GM19025 (cell line): ENCODE results near the gene AAR2.

Source experiments
- ATAC-seq: cut with Tn5 transposase; IDR thresholded peaks from one replicate; pipeline ENCODE4 v1.9.1; 2021; ENCODE audit warnings: mild to moderate bottlenecking, low read depth, moderate library complexity; ENCODE audit not compliant: unreplicated experiment

The AAR2 gene

DNA sequence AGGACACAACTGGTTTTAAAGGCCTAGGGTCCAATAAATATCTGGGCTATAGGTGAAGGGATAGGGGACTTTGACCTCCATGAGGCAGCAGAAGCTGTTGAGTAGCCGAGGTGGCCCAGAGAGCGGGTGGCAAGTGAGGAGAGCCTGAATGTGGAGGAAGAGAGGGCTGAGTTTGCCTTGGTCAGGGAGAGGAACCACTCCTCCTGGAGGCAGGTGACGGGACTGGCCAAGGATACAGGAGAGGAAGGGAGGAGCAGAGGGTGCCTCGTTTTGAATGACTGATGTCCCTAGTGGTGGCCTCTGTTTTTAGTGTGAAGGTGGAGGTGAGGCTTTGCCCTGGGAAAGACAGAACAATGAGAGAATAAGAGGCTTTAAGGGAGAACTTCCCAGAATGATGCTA is 19.1 kb upstream of the AAR2 start:
- ATAC-seq: no peak

DNA sequence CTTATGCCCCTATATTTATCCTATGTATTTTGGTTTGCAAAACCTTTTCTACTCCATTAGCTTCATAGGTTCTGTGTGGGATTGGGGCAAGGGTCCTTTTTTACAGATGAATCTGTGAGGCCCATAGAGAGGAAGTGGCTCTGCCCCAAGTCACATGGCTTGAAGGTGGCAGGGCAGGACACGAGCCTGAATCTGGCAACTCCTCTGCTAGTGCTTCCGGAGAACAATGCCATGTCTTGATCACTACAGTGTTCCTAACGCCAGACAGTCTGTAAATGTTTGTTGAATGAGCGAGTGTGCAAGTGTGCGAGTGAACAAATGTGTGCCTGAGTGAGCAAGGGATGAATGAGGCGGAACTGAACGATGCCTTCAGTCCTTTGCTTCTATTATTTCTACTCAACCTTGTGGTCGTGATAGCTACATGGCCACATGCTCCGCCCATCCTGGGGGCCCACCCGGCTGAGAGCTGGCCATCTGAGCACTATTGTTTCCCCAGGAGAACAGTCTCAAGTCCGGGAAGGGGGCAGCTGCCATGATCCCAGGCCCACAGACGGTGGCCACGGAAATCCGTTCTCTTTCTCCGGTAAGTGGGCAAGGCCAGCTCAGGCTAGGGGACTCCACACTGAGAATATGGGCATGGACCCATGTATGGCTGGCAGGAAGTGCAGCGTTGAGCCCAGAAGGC is 17.8 kb upstream of the AAR2 start:
- ATAC-seq: no peak

DNA sequence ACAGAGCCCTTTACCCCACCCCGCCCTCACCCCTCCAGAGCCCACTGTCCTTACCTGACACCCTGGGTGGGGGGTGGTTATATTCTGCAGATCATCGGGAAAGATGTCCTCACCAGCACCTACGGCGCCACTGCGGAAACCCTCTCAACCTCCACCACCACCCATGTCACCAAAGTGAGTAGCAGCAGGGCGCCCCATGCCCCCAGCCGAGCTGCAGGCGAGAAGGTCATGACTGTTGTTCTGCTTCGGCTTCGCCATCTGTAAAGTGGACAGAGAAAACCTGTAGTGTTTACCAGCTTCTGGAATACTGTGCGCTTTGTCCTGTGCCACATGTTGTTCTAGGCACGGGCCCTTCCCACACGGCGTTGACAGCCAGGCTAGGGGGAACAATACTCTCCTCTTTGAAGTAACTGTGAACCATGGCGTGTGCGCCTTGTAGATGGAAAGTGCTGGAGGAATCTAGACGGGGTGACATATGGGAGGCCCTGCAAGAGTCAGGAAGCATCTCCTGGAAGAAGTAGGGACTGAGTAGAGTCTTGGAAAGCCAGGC is 16.5 kb upstream of the AAR2 start:
- ATAC-seq: no peak

DNA sequence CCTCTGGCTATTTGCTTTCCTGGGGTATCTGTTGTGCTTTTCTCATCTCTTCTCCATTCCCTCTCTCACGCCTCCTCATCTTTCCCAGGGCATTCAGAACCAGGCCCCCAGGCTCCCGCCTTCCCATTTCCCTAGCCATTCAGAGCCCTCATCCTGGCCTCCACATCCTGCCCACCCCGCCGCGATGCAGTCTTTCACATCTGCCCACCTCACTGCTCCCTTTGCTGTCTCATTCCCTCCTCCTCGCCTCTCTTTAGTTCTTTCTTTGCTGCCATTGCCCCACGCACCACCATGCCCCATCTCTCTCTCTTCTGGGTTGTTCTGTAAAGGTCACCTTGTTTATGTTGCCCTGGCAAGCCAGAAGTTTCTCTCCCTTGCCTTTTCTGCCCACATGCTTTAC is 10.6 kb upstream of the AAR2 start:
- no peak for ATAC-seq

DNA sequence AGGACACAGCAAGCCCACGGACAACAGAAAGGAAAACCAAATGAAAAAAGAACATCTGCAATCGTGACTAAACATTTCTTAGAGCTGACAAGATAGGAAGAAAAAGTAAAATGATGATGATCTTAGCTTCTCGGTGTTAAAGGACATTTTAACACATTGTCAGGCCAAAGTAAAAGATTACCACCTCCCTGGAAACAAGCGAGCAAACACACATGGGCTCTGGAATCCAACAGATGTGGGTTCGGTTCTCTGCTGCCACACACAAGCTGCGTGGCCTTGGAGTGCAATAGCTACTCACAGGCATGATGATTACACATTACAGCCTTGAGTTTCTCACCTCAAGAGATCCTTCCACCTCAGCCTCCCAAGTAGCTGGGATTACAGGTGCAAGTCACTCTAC is 7.5 kb upstream of the AAR2 start:
- no peak for ATAC-seq

DNA sequence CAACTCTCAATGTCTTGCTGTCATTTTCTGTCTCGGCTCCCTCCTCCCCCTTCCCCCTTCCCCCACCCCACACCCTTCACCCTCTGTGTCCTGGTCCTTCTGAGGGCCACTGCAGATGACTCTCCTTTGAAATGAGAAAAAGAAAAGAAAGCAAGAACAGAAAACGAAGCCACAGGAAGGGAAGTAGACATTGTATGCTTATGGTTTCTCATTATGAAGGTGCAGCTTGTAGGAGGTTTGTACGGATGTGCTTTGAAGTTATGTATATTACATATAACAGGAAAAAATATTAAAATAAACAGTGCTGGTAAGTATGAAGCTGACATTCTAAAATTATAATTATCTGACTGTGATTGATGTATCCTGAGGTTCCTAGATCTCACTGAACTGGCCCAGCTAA is 6.3 kb upstream of the AAR2 start:
- ATAC-seq: no peak

DNA sequence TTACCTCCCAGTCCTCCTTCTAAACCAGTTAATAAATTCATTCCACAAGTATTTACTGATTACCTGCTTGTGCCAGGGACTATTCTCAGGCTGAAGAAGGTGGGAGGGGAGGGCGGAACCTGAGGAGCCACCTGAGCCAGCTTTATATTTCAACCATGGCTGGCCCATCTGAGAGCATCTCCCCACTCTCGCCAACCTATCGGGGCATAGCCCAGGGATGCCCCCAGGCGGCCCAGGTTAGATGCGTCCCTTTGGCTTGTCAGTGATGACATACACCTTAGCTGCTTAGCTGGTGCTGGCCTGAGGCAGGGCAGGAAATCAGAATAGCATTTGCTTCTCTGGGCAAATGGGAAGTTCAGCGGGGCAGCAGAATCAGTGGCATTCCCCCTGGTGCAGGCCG is 4.9 kb upstream of the AAR2 start:
- ATAC-seq: no peak

DNA sequence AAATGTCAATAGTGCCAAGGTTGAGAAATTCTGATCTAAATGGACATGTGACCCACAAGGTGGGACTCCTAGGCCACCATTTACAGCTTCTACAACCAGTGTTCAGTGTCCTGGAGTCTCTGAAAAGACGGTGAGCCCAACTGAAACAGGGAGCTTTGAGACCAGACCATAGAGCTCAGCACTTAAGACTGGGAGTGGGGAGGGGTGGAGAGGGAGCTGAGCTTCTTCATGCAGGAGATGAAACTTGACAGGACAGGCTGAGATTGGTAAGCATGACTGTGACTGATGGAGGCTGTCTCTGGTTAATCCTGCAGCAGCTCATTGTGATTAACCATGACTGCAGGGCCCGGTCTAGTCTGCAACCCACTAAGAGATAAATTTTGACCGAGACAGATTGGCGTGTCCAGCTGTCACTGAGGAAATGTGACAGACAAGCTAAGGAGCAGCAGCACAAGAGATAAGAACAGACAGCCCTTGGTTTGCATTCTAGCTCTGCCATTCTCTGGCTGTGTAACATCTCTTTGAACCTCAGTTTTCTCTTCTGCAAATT is 1.4 kb upstream of the AAR2 start:
- no peak for ATAC-seq

DNA sequence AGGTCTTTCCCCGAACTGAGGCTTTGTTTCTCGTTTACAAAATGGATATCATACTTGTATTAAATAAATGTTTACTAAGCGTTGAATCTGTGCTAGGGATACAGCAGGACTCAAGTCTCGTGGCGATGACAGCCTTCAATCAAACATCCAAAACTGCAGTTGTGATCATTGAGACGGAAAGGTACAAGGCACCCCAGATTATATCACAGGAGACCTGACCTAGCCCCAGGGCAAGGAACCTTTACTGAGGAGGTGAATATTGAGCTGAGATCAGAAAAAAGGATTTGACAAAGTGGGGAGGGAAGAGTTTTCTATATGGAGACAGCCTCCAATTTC is 476 bp downstream of the AAR2 start:
- ATAC-seq: no peak

DNA sequence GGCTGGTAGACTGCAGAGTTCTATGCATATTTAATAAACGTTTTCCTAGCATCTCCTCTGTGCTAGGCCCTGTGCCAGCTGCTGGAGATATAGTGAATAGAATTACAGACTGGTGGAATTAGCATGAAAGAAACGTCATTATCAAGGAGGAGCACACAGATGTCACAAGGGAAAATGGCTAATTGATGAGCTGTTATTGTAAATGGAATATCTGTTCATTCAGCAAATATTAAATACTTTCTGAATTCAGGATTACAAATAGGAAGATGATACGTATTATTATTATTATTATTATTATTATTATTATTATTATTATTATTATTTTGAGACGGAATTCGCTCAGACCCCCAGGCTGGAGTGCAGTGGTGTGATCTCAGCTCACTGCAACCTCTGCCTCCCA is 1.2 kb downstream of the AAR2 start:
- ATAC-seq: no peak

DNA sequence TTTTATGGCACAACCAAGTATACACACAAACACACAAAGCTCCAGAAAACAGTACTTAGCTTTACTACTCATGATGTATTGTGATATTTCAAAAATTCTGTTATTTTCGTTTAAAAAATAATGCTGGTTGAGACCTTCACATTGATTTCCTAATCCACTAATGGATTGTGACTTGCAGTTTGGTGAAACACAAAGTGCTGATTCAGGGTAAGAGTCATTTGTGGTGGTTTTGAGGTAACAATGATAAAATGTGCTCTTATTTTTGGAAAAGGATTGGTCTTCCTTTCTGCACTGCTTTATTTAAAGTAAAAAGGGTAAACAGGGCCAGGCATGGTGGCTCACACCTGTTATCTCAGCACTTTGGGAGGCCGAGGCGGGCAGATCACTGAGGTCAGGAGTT is 1.9 kb downstream of the AAR2 start:
- no peak for ATAC-seq

DNA sequence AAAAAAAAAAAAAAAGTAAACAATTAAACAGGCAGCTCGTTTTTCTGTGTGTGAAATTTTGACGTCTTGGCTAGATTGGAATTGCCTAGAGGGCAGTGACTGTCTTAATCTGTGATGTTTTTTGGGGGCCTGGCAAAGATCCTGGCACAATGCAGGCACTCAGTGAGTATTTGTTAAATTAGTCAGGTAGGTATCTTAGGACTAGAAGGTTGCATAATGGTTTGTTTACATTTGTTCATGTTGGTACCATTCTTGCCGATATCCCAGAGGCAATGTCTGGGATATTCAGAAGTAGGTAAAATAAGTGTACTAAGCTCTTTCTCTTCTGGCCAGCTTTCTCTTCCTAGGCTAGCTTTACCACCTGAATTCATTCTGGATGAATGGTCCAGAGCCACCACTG is 2.5 kb downstream of the AAR2 start:
- ATAC-seq: no peak

DNA sequence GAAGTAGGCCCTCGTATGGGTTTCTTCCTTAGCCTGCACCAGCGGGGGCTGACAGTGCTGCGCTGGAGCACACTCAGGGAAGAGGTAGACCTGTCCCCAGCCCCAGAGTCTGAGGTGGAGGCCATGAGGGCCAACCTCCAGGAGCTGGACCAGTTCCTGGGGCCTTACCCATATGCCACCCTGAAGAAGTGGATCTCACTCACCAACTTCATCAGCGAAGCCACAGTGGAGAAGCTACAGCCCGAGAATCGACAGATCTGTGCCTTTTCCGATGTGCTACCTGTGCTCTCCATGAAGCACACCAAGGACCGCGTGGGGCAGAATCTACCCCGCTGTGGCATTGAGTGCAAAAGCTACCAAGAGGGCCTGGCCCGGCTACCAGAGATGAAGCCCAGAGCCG is 3.8 kb downstream of the AAR2 start:
- no peak for ATAC-seq

DNA sequence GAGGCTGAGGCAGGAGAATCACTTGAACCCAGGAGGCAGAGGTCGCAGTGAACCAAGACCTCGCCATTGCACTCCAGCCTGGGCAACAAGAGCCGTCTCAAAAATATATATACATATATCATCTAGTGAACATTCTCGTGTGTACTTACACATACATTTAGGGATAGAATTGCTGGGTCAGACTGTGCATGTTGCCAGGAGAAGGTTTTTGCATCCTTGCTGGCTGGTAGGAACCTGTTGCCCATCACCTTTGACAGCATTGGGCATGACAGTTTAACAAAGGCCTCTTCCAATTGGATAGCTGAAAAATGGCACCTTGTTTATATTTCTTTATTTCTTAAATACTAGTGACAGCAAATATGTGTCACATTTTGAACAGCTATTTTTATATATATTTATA is 5.4 kb downstream of the AAR2 start:
- no peak for ATAC-seq

DNA sequence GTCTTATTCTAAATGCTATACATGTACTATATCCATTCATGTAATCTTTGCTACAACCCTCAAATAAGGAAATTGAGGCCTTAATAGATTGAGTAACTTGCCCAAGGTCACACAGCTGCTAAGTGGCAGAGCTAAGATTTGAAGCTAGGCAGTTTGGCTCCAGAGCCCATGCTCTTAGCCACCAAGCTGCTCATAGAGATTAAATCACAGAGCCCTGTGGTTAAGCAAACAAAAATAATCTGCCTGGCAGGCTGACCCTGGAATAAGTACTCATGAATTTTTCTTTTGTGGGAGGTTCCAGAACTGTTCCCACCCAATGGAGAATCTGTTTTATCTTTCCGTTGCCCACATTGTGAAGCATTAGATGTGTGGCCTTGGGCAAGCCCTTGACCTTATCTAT is 7.4 kb downstream of the AAR2 start:
- no peak for ATAC-seq

DNA sequence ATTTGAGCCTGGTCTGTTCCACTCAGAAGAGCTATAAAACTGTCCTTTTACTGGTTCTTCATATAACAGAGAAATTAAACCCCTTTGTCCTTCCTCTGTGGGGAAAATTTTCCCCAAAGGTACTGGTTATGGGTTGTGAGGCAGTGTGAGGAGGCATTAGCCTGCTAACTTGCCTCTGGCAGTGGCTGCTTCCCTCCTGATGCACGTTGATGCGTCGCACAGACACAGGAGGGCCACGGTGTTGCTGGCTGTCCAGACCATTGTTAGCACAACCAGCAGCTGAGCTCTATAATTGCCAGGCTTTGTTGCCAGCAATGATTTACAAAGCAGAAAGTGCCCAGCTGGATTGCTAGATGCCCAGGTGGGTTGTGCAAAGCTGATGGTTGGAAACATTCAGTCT is 10.1 kb downstream of the AAR2 start:
- no peak for ATAC-seq

DNA sequence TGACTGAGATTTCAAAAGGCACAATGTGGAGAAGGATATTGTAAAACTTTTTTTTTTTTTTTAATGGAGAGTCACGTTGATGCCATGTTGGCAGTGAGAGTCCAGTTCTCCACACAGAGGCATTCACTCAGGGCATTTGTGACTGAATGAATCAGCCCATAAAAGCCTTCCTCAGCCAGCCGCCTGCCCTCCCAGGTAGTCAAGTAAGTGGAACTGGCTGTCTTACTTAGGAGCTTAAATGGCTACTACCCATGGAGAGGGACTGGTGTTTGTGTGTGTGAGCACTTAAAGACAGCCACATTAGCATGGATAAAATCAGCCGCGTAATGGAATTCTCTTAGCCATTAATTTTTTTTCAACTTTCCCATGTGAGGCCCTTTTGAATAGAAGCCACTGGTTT is 12.6 kb downstream of the AAR2 start:
- no peak for ATAC-seq

DNA sequence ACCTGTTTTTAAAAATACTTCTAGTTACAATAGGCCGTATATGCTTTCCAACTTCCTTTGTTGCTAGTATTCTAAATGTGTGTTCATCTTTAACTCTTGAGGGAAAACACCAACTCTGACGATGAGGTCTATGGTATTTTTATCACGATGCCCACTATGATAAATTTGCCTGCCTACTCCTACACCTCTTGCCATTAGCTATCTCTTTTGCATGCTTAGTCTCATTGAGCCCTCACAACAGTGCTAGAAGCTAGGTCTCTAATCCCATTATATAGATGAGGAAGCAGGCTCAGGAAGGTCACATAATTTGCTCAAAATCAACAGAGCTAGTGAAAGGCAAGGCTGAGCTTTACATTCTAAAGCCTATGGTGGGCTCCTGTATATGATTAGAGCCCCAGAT is 13.2 kb downstream of the AAR2 start:
- no peak for ATAC-seq

DNA sequence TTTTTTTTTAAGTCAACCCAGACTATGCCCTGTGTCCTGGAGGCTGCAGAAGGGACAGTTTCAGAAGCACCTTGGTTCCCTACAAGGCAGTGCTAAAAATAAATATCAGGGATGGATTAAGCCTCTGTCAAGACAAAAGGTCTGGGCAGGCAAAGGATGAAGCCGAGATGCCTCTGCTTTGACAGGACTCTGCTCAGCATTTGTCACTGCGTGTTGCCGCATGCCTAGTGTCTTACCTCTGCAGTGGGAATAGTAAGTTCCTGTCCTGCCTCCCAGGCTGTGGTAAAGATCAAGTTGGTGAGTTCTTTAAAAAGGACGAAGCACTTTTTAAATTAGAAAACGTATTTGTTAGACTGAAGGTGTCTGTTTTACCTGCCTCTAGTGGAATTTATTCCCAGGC is 15.1 kb downstream of the AAR2 start:
- ATAC-seq: no peak

DNA sequence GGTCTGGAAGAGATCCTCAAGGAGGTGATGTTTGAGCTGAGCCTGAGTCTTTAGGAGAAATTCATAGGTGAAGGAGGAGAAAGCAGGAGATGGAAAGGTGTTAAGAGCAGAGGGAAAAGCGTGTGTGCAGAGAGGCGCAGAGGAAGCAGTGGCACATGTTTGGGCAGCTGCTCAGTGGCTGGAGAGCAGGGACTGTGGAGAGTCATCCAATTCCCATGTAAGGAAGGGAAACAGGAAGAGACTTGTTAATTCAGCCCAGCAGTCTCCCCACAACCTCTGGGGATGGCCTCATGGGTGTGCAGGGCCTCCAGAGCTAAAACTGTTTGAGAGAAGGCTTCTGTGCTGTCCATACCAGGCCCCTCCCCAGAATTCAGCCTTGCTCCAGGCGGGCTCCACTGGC is 16.2 kb downstream of the AAR2 start:
- no peak for ATAC-seq

DNA sequence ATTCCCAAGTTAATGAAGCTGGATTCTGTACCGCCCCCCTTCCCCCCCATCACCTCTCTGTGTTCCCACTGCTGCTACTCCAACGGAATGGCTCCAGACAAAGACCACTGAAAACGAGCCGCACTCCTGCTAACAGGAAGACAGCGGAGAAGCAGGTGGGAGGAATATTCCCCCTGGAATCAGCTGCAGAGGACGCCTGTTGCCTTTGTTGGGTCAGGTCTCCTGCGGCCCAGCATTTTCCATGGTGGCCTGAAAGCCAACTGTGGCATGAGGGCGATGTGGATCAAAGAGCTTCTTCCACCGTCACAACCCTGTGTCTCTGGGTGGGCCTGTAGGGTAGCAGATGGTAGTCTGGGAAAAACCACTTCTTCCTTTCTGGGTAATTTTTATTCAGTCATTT is 16.8 kb downstream of the AAR2 start:
- ATAC-seq: no peak

DNA sequence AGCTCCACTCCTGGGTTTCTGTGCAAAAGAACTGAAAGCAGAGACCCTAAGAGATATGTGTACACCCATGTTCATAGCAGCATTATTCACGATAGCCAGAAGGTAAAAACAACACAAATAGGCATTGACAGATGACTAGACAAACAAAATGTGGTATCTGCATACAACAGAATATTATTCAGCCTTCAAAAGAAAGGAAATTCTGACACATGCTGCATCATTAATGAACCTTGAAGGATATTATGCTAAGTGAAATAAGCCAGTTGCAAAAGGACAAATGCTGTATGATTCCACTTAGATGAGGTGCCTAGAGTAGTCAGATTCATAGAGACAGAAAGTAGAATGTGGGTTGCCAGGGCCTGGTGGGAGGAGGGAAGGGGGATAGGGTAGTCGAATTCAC is 17.8 kb downstream of the AAR2 start:
- no peak for ATAC-seq

DNA sequence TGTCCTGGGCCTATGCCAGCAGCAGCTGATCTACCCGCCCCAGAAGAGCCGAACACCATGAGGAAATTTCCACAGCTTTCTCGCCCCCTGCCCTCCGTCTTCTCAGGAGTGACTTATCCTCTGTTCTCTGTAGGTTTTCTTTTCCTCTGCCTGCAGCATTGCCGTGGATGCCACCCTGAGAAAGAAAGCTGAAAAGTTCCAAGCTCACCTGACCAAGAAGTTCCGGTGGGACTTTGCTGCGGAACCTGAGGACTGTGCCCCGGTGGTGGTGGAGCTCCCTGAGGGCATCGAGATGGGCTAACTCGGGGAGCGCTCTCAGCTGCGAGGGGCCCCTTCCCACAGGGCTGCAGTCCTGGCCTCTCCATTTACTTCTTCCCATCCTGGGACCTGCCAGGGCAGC is 19.2 kb downstream of the AAR2 start:
- no peak for ATAC-seq
